LNCAP (cell line): Measurements from ENCODE around the gene SF3A2.

Source experiments
- TF ChIP-seq, protein P1 (sequence below): fragments of 450-650 bp; IDR thresholded peaks from 2 replicates; pipeline ENCODE4 v1.5.1; 2017; ENCODE audit warnings: mild to moderate bottlenecking

Gene SF3A2

DNA sequence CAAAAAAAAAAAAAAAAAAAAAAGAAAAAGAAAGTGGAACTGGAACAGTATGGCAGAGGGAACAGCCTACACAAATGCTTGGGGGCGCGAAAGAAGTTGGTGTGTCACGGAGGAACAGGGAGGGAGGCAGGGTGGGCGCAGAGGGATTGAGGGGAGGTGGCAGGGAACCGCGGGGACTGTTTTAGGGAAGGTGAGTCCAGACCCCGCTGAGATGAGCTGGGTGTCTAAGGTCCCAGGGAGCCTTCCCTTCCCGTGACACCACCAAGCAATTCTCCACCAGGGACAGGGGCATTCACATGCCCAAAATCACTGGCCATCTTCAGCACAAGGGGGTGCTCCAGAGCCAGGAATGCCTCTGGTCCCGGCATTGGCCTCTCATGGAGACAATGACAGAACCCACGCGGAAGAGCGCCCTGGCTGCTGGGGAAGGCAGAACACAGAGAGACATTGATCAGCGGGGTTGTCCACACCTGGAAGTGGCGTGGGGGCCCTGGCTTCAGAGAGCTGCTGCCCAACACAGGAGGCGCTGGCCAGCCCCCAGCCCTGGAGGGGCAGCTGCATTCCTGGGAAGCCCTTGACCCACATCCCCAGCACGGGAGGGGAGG, 38.4 kb downstream of the SF3A2 start:
- TF ChIP-seq, protein P1, sequence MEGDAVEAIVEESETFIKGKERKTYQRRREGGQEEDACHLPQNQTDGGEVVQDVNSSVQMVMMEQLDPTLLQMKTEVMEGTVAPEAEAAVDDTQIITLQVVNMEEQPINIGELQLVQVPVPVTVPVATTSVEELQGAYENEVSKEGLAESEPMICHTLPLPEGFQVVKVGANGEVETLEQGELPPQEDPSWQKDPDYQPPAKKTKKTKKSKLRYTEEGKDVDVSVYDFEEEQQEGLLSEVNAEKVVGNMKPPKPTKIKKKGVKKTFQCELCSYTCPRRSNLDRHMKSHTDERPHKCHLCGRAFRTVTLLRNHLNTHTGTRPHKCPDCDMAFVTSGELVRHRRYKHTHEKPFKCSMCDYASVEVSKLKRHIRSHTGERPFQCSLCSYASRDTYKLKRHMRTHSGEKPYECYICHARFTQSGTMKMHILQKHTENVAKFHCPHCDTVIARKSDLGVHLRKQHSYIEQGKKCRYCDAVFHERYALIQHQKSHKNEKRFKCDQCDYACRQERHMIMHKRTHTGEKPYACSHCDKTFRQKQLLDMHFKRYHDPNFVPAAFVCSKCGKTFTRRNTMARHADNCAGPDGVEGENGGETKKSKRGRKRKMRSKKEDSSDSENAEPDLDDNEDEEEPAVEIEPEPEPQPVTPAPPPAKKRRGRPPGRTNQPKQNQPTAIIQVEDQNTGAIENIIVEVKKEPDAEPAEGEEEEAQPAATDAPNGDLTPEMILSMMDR: peak; percentile 56

DNA sequence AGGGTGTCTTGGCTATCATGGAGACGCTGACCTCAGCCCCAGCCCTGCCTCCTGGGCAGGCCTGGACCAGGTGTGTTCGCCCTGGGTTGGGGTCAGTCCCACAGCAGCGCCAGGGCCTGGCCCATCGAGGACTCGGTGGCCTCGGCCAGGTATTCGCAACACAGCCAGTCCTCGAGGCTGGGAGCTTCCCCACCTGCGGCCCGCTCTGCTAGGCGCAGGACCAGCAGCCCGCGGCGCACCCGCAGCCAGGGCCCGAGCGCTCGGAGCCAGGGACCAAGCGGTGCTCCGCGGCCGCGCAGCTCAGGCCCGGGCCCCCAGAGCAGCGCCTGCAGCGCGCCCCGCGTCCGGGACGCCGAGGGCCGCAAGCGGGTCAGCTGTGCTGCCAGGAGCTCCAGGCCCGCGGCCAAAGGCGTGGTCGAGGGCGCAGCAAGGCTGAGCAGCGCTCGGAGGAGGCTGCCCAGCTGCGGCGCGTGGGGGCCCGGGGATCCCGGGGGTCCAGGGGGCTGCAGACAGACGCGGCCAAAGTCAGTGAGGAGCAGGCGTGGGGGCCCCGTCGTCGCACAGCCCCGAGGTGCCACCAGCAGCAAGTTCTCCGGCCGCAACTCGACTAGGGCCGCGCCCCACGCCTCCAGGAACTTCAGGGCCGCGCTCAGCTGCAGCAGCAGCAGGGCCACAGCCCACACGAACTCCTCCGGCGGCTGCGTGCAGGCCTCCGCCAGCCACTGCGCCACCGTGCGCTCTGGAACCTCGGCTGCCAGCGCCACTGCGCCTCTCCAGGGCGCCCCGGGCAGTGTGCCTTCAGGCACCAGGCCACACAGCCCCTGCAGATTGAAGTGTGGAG, 39.2 kb downstream of the SF3A2 start:
- TF ChIP-seq, protein P1: no peak

GRCh38 chr19:2276429-2276986, 39.9 kb downstream of the SF3A2 start:
- TF ChIP-seq, protein P1: no peak

DNA sequence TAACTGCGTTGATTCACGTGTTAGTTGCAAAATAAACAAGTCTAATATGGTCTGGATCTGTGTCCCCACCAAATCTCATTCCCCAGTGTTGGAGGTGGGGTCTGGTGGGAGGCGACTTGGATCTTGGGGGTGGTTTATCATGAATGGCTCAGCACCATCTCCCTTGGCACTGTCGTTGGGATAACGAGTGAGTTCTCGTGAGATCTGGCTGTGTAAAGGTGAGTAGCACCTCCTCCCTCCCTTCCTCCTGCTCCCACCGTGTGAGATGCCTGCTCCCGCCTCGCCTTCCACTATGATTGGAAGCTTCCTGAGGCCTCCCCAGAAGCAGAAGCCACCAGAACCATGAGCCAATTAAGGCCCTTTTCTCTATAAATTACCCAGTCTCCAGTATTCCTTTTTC, 40.5 kb downstream of the SF3A2 start:
- TF ChIP-seq, protein P1: no peak

DNA sequence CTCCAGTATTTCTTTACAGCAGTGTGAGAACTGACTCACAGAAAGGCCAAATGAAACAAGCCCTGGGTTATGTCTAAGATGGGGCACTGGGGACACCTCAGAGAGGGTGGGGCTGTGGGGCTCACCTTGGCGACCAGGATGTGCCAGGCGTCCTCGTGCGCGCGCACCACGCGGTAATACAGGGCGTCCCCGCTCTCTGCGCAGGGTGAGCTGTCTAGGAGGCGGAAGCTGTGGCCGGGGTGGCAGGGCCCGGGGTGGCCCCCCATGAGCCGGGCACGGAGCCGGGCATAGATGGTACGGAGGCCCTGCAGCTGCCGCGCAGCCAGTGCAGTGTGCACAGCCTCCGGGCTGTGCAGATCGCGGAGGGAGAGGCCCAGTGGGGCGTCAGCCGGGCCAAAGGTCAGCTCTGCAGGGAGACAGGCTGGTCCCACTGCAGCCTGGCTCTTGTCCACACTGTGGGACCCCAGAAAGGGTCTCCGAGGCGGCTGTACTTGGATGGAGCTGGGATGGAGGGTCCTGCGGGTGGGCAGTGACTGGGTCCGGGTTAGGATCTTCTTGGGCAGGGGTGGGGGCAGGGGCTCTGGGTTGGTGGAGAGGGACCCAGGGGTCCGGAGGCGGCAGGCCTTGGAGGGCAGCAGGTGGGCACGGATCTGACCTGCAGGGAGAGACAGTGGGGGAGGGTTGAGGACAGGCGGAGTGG, 42.0 kb downstream of the SF3A2 start:
- TF ChIP-seq, protein P1: no peak

GRCh38 chr19:2280633-2281264, 44.1 kb downstream of the SF3A2 start:
- TF ChIP-seq, protein P1: no peak
